GM12878 (cell line): Measurements from ENCODE around the gene ADM2. TPM values are rescaled to one million over a fixed set of nuclear protein-coding genes. Genes with fewer than 3 reads are reported as not detected.
"Not testable (repeated sequence)": the region's sequence is repeated elsewhere in the genome, so short reads cannot be mapped to it uniquely, and the experiment has no call there.

ENCODE experiments used
- ATAC-seq: fragments of 200-7000 bp; cut with Tn5 transposase; 3 replicates; pipeline ENCODE4 v1.9.1; 2020; ENCODE audit warnings: mild to moderate bottlenecking, moderate library complexity
- BruUV-seq: library from RNA; stranded (reverse); fragments of 400-500 nt; replicated peaks from 2 replicates; lab custom pipeline; 2021; lab: Mats Ljungman, UMichigan
- CTCF ChIA-PET: fragments of 300-600 bp; sonication (Branson Sonifier 250); formaldehyde crosslinking; extraction: SDS; loops from one replicate; lab custom pipeline; 2021; ENCODE audit warnings: inconsistent platforms; lab: Yijun Ruan, JAX
- POLR2A ChIA-PET: fragments of 350-600 bp; formaldehyde crosslinking; extraction: SDS; loops from one replicate; lab custom pipeline; 2021; ENCODE audit warnings: inconsistent platforms; lab: Charles Lee
- RAD21 ChIA-PET: fragments of 300-600 bp; sonication (Branson Sonifier 250); formaldehyde crosslinking; loops from one replicate; lab custom pipeline; 2023; ENCODE audit warnings: antibody characterized with exemption; ENCODE audit not compliant: unreplicated experiment; lab: Charles Lee
- SMC1A ChIA-PET: fragments of 300-600 bp; sonication (Branson Sonifier 250); formaldehyde crosslinking; loops from one replicate; lab custom pipeline; 2023; ENCODE audit not compliant: unreplicated experiment, uncharacterized antibody; lab: Charles Lee
- DNase-seq: peaks from one replicate; pipeline ENCODE4 v3.0.0-alpha.2; 2011; ENCODE audit warnings: low read depth, low spot score
- FAIRE-seq: peaks from 3 replicates; lab custom pipeline; 2011; peaks lifted over from hg19 to GRCh38; lab: Jason Lieb, UNC
- H2AFZ ChIP-seq: 2 replicates; pipeline ENCODE4 v1.6.0; 2011; ENCODE audit warnings: low read depth, low read length, control low read depth; ENCODE audit not compliant: control insufficient read depth
- H3K27ac ChIP-seq: 2 replicates; pipeline ENCODE4 v1.5.1; 2011; ENCODE audit warnings: control low read depth; ENCODE audit not compliant: control insufficient read depth, insufficient read depth
- H3K27me3 ChIP-seq, 2 experiments: replicated peaks in 1 of 2; 2 replicates each; pipeline versions ENCODE4 v1.6.0 to v1.6.1; 2011; ENCODE audit warnings: low read length in 1 of 2; ENCODE audit not compliant: control insufficient read depth in 2 of 2, insufficient read depth in 2 of 2
- H3K36me3 ChIP-seq, 2 experiments: 2 replicates each; pipeline ENCODE4 v1.5.1; 2011; ENCODE audit warnings: low read length in 1 of 2; ENCODE audit not compliant: control insufficient read depth in 2 of 2, insufficient read depth in 2 of 2
- H3K4me1 ChIP-seq: 2 replicates; pipeline ENCODE4 v1.6.1; 2011; ENCODE audit warnings: mild to moderate bottlenecking, low read length, moderate library complexity, mixed read lengths; ENCODE audit not compliant: control insufficient read depth, insufficient read depth
- H3K4me2 ChIP-seq: 2 replicates; pipeline ENCODE4 v1.6.0; 2011; ENCODE audit warnings: control low read depth; ENCODE audit not compliant: control insufficient read depth, insufficient read depth
- H3K4me3 ChIP-seq: fragments of 200-600 bp; sonication (generic); 2 replicates; pipeline ENCODE4 v1.5.1; 2016
- H3K79me2 ChIP-seq: 2 replicates; pipeline ENCODE4 v1.6.0; 2011; ENCODE audit warnings: low read length; ENCODE audit not compliant: control insufficient read depth, insufficient read depth
- H3K9ac ChIP-seq: 2 replicates; pipeline ENCODE4 v1.8.0; 2011; ENCODE audit warnings: low read length, control low read depth, mixed read lengths; ENCODE audit not compliant: control insufficient read depth, insufficient read depth
- H3K9me3 ChIP-seq: replicated peaks from 3 replicates; pipeline ENCODE4 v1.5.1; 2011; ENCODE audit warnings: mild to moderate bottlenecking, low read length; ENCODE audit not compliant: control insufficient read depth, insufficient read depth
- H4K20me1 ChIP-seq: 2 replicates; pipeline ENCODE4 v1.6.0; 2011; ENCODE audit not compliant: control insufficient read depth, insufficient read depth
- ASH2L ChIP-seq: fragments of 300-600, 200-600 bp; sonication (generic); IDR thresholded peaks from 2 replicates; pipeline ENCODE4 v1.6.1; 2017; ENCODE audit warnings: low read depth, mild to moderate bottlenecking, borderline replicate concordance
- BMI1 ChIP-seq: fragments of 450-650 bp; IDR thresholded peaks from 2 replicates; pipeline ENCODE4 v1.6.1; 2016; ENCODE audit warnings: mild to moderate bottlenecking, moderate library complexity, borderline replicate concordance
- BRCA1 ChIP-seq: IDR thresholded peaks from 2 replicates; pipeline ENCODE4 v1.6.1; 2011; ENCODE audit warnings: low read depth, low read length, improper control_type of control experiment
- CHD1 ChIP-seq: IDR thresholded peaks from 2 replicates; pipeline ENCODE4 v1.6.1; 2012; ENCODE audit warnings: low read depth, low read length, improper control_type of control experiment
- KLF5 ChIP-seq: fragments of 450-650 bp; IDR thresholded peaks from 2 replicates; pipeline ENCODE4 v1.6.1; 2014; ENCODE audit warnings: mild to moderate bottlenecking; ENCODE audit not compliant: partially characterized antibody
- POLR2A ChIP-seq: IDR thresholded peaks from 2 replicates; pipeline ENCODE4 v1.6.1; 2011; ENCODE audit warnings: low read depth, mild to moderate bottlenecking, low read length
- ZNF274 ChIP-seq: IDR thresholded peaks from one replicate; pipeline ENCODE4 v1.8.0; 2011; ENCODE audit not compliant: insufficient read length, insufficient read depth
- WGBS: methylation state at CpG from one replicate; pipeline ENCODE4 v1.1.6; 2016; ENCODE audit warnings: low lambda C conversion rate; ENCODE audit not compliant: insufficient replicate concordance, insufficient coverage; ENCODE audit errors: missing lambda C conversion rate; 5-methylcytosine and 5-hydroxymethylcytosine counted together
- in situ Hi-C: fragments of 300-500 bp; cut with MboI; formaldehyde crosslinking; loops from 9 replicates; pipeline ENCODE4 v1.14.3; 2018; ENCODE audit warnings: mixed read lengths
- intact Hi-C: fragments of 100-400 bp; cut with micrococcal nuclease; formaldehyde crosslinking; loops from one replicate; pipeline ENCODE4 v1.14.2; 2022; ENCODE audit not compliant: unreplicated experiment
- polyA plus RNA-seq, 11 experiments: library from polyadenylated mRNA; depleted of rRNA in 4 of 11; unstranded in 6 of 11; stranded (reverse) in 5 of 11; fragments of >200 nt; fragmentation: Nextera tagmentation in 4 of 11; fragmentation: Illumina TruSeq in 1 of 11; extraction: Ambion mirVana in 4 of 11; extraction: Trizol in 1 of 11; gene quantifications; 1 replicate in 1 of 11; 2 replicates in 10 of 11; pipeline versions ENCODE4 v1.2.1 to v1.2.3, GENCODE V29; 2011 to 2016; ENCODE audit warnings: inconsistent platforms in 2 of 11, missing spikeins in 2 of 11, low read depth in 1 of 11
- total RNA-seq, 4 experiments: library from RNA; depleted of rRNA in 3 of 4; stranded (reverse); fragments of >200 nt in 3 of 4; fragmentation: Illumina TruSeq in 1 of 4; extraction: Trizol in 1 of 4; gene quantifications; 2 replicates each; pipeline versions ENCODE4 v1.2.1 to v1.2.3, GENCODE V29; 2013 to 2021

Gene ADM2
- total and polyA plus RNA-seq, 10 of the 15 experiments (the other 5 are each of a cell fraction or from before 2014, with no cell fraction given), result 0.02 to 0.33 (median 0.12) TPM; not detected in 2

GRCh38 chr22:50432131-50432876, 49.0 kb upstream of the ADM2 start:
- ChIA-PET POLR2A (no interaction called here), RAD21 (no interaction called here), CTCF (no interaction called here), SMC1A (no interaction called here)
- 97% methylated on average over 32 of the region's 35 CpGs for WGBS
- in situ Hi-C loops (no loop called here), intact Hi-C loops (no loop called here)
- Histone ChIP-seq H3K79me2 (no peaks in the 10 kb centered on the region), H3K4me3 (no peak overlapping the region), H3K27me3 (no peaks in the 10 kb centered on the region), H2AFZ (no peak overlapping the region), H3K36me3 (peaks cover 12 to 27% of the 10 kb centered on the region in 2 experiments; a peak in 3 of 4 replicates), H3K4me2 (no peak overlapping the region), H3K27ac (no peak overlapping the region), H3K4me1 (no peaks in the 10 kb centered on the region), H3K9me3 (no peaks in the 10 kb centered on the region), H3K9ac (no peak overlapping the region), H4K20me1 (no peaks in the 10 kb centered on the region)
- no peak for TF ChIP-seq POLR2A
- TF ChIP-seq BMI1, result no peak
- TF ChIP-seq CHD1, result no peak
- no peak for TF ChIP-seq ZNF274
- TF ChIP-seq KLF5, result no peak
- TF ChIP-seq ASH2L, result no peak
- TF ChIP-seq BRCA1, result no peak
- no TSS peak for BruUV-seq
- no peak for DNase-seq
- FAIRE-seq, result no peak
- ATAC-seq, result no peak

GRCh38 chr22:50432877-50433510, 48.3 kb upstream of the ADM2 start:
- H2AFZ ChIP-seq, DNase-seq, H3K4me1 ChIP-seq, ATAC-seq, intact Hi-C loops, H3K4me2 ChIP-seq, POLR2A ChIA-PET, RAD21 ChIA-PET, in situ Hi-C loops, H3K27me3 ChIP-seq, H3K79me2 ChIP-seq, CTCF ChIA-PET, H4K20me1 ChIP-seq, H3K9ac ChIP-seq, H3K9me3 ChIP-seq, FAIRE-seq, SMC1A ChIA-PET, BruUV-seq, H3K27ac ChIP-seq, H3K4me3 ChIP-seq: not testable (repeated sequence)
- 85% methylated on average over 14 of the region's 24 CpGs for WGBS
- peaks cover 10 to 29% of the 10 kb centered on the region in 2 experiments; a peak in 3 of 4 replicates for H3K36me3 ChIP-seq
